Measurements from ENCODE around the gene UACA.
"Not testable (repeated sequence)": the region's sequence is repeated elsewhere in the genome, so short reads cannot be mapped to it uniquely, and the experiment has no call there.

UACA gene

DNA sequence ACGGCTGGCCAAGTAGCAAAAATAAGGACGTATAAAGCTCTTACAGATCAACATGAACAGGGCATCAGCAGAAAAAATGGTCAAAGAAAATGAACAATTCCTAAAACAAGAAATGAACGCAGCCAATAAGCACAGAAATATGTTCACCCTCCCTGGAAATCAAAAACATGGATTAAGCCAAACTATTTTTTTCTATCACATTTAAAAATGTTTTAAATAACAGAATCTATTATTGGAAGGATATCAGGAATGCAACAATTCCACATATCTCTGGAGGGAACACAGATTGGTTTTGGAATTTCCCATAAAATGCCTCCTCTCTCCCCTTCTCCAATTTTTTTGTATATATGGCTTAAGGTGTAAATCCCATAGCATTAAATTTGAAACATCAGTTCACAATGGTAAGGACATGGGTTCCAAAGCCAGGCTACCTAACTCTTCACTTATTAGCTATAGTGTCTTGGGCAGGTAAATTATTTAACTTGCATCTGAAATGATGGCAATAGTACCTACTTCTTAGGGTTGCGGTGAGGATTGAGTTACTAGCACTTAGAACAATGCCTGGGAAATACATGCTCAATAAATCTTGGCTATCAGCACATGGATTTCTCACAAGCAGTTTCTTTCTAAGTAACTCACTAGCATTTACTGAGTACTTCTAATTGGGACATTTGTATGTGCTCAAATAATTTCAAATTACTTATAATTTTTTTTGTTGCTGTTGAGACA, 10.1 kb downstream of the UACA start:
- in situ Hi-C loops (cut with MboI; ENCODE audit: low sequenced_read_pairs) = no loop called here

DNA sequence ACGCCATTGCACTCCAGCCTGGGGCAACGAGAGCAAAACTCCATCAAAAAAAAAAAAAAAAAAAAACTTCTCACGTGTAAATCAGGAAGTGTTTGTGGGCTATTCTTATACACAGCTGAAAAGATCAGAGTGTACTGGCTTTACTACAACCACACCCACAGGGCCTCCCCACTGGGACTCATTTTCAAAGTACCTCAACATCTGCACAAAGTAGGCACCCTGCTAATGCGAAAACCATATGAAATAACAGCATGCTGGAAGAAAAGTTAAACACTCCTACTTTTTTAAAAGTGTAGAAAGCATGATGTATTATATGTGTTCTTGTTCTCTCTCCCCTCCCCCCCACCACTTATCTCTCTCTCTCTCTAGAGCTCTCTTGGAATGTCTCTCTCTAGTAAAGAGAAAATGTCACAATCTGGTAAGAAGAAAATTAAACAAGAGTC, 11.1 kb downstream of the UACA start:
- in situ Hi-C loops (cut with MboI; ENCODE audit: low sequenced_read_pairs) = no loop called here

DNA sequence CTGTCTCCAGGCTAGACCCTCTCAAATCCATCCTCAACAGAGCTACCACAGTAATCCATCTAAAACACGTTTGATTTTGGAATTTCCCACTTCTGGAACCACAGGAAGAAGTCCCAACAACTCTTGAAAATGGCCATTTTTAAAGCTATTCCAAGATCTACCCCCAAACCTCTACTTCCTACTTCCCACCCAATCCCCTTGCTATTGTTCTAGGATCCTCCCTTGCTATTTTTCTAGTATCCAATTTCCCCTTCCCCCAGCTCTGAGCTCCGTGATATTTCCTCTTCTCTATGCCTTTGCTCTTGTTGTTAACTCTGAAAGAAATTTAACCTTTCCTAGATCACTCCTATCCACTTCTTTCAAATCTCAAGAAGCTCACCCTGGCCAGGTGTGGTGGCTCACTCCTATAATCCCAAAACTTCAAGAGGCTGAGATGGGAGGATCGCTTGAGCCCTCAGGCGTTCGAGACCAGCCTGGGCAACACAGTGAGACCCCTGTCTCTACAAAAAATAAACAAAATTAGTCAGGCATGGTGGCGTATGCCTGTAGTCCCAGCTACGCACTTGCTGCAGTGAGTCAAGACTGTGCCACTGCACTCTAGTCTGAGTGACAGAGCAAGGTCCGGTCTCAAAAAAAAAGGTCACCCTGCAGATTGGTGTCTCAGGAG, 13.0 kb downstream of the UACA start:
- in situ Hi-C loops (cut with MboI; ENCODE audit: low sequenced_read_pairs) = no loop called here

DNA sequence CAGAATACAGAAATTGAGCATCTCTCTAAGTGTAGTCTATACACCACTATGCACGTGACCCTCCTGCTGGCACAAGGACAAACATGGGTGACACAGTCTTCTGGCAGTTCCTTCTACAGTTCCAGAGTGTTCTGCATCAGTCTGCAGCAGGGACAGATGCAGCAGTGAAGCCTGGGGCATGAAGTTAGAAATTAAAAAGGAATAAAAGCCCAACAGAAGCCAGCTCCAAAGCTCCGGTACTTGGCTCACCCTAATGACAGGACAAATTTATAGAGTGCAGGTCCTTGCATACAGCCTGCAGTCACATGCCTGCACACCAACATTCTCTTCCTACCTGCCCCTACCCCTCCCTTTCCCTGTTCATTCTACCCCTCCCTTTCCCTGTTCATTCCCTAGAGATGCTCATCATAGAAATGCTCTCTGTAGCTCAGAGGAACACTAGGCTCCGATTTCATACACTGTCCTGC, 15.0 kb downstream of the UACA start:
- in situ Hi-C loops (cut with MboI; ENCODE audit: low sequenced_read_pairs) = no loop called here

DNA sequence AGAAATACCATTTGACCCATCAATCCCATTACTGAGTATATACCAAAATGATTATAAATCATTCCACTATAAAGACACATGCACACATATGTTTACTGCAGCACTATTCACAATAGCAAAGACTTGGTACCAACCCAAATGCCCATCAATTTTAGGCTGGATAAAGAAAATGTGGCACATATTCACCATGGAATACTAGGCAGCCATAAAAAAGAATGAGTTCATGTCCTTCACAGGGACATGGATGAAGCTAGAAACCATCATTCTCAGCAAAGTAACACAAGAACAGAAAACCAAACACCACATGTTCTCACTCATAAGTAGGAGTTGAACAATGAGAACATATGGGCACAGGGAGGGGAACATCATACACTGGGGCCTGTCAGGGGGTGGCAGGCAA, 16.8 kb downstream of the UACA start:
- in situ Hi-C loops (cut with MboI; ENCODE audit: low sequenced_read_pairs) = not testable (repeated sequence)

DNA sequence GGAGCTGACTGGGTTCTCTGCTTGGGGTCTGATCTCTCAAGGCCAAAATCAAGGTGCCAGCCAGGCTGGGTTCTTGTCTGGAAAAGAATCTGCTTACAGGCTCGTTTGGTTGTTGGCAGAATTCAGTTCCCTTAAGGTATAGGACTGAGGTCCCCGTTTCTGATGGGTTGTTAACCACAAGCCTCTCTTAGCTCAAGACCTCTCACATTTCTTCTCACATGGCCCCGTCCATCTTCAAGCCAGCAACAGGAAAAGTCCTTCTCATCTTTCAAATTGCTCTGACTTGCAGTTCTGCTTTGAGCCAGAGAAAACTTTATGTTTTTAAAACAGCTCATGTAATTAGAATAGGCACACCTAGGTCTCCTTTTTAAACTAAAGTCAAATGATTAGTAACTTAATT, 20.4 kb downstream of the UACA start:
- in situ Hi-C loops (cut with MboI; ENCODE audit: low sequenced_read_pairs) = no loop called here

DNA sequence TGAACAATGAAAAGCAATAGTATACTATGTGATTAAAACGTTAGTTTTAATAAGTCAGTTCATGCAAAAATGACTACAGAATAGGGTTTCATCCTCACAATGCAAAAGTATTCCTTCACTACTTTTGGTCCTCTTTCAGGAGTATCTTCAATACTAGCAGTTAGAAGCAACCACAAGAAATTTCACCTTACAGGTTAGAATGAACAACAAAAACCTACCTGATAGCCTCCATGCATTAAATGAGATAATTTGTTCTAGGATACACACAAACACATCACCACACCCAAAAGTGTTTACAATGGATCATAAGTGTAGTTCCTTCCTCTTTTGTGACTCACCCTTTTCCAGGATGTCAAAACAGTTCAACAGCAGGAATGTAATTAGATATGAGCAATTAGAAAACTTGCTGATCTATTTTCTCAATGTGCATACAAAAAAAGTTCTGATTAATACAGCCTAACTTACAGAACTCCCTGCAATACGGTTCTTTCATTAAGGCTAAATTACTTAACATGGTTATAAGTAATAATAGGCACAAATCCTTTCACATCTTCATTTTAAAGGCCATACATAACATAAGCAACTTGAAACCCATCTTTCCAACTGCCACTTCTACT, 21.6 kb downstream of the UACA start:
- in situ Hi-C loops (cut with MboI; ENCODE audit: low sequenced_read_pairs) = no loop called here

DNA sequence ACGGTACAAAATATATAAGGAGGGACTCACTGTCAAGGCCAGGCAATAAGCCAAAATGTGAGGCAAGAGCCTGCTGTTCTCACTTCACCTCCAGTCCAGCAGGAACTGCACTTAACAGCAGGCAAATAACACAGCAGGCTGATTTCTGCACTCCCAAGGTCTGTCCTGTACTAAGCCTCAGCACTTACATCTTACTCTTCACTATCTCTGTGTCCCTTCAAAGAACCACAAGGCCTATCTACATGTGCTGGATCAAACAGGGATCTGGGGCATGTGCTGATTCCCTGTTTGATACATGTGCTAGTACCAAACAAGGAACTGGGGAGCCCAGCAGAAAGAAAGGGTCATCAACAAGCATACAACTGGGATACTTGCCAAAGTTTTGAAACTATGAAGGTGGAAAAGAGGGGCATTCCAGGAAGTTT, 22.2 kb downstream of the UACA start:
- in situ Hi-C loops (cut with MboI; ENCODE audit: low sequenced_read_pairs) = no loop called here

DNA sequence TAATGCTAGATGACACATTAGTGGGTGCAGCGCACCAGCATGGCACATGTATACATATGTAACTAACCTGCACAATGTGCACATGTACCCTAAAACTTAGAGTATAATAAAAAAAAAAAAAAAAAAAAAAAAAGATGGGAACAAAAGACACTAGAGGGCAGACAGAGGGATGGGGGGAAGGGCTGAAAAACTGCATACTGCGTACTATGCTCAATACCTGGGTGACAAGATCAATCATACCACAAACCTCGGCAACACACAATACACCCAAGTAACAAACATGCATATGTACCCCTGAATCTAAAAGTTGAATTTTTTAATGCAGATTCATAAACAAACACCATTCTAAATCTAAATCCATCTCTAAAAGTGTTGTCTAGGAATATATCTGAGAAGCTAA, 28.3 kb downstream of the UACA start:
- in situ Hi-C loops (cut with MboI; ENCODE audit: low sequenced_read_pairs) = not testable (repeated sequence)

DNA sequence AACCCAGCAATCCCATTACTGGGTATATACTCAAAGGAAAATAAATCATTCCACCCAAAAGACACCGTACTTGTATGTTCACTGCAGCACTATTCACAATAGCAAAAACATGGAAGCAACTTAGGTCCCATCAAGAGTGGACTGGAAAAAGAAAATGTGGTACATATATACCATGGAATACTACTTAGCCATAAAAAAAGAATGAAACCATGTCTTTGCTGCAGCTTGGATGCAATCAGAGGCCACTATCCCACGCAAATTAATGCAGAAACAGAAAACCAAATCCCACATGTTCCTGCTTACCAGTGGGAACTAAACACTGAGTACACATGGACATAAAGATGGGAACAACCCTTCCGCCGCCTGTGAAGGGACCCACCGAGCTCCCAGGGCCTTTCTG, 34.2 kb downstream of the UACA start:
- in situ Hi-C loops (cut with MboI; ENCODE audit: low sequenced_read_pairs) = no loop called here

DNA sequence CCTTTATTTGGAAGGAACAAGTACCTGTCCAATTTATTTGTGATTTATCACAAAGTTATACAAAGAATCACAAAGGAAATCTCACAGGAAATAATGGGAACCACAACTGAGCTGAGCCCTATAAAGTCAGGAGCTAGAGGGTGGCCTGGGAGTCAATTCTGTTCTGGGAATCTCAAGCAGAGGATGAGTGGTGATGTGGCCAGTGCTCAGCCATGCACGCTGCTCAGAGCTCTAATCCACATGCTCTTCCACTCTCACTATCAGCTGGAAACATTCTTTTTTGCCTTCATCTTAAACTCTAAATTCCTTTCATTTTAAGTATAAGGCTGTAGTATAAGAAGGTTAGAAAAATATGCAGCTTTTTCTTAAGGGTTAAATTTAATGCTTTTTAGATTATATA, 36.6 kb downstream of the UACA start:
- in situ Hi-C loops (cut with MboI; ENCODE audit: low sequenced_read_pairs) = no loop called here

DNA sequence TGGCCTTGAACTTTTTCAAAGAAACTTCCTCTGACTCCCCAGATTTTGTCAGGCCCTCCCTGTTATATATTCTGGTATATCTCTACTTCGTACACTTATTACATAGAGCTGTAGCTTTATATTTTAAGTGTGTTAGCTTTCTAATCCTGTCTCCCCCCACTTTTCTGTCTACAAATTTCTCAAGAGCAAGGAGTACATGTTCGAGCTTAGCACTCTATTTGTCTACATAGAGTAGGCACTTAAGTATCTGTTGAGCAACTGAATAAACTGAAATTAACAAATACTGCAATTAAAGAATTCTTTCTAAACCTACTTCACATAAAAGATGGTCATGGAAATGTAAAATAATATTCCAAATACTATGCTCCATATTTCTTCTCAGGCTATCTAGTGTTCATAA, 39.4 kb downstream of the UACA start:
- in situ Hi-C loops (cut with MboI; ENCODE audit: low sequenced_read_pairs) = no loop called here

DNA sequence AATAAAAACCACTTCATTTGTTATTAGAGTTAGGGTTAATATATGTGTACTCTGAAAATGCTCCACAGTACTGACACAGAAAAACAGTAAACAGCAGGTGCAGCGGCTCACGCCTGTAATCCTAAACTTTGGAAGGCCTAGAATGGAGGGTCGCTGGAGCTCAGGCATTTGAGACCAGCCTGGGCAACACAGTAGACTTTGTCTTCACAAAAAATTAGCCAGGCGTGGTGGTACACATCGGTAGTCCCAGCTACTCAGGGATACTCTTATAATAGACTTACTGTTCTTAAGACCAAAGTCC, 40.3 kb downstream of the UACA start:
- in situ Hi-C loops (cut with MboI; ENCODE audit: low sequenced_read_pairs) = no loop called here

DNA sequence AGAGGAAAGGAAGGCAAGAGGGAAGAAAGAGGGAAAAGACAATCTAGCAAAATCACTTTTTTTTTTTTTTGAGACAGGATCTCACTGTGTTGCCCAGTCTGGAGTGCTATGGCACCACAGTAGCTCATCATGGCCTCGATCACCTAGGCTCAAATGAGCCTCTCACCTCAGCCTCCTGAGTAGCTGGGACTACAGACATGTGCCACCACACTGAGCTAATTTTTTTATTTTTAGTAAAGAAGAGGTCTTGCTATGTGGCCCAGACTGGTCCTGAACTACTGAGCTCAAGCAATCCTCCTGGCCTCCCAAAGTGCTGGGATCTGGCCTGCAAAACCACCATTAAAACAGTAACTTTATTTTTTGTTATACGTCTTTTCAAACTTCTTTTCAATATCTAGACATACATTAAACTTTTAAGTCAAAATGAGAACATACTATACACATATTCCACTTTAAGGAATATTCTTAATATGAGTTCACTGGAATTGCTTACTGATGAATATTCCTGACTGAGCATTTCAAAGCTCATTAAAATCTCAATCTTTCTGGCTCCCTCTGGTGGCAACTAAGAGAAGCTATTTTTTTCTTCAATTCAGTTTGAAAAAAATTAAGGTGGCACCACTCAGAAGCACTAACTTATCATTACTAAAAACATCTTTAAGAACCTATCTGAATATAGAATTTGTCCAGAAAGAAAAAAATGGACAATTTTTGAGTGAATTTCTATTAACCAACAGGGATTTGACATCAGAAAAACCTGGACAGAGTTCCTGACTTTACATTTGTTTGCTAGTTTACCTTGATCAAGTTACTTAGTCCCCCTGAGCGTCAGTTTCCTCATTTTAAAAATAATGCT, 40.9 kb downstream of the UACA start:
- in situ Hi-C loops (cut with MboI; ENCODE audit: low sequenced_read_pairs) = no loop called here

DNA sequence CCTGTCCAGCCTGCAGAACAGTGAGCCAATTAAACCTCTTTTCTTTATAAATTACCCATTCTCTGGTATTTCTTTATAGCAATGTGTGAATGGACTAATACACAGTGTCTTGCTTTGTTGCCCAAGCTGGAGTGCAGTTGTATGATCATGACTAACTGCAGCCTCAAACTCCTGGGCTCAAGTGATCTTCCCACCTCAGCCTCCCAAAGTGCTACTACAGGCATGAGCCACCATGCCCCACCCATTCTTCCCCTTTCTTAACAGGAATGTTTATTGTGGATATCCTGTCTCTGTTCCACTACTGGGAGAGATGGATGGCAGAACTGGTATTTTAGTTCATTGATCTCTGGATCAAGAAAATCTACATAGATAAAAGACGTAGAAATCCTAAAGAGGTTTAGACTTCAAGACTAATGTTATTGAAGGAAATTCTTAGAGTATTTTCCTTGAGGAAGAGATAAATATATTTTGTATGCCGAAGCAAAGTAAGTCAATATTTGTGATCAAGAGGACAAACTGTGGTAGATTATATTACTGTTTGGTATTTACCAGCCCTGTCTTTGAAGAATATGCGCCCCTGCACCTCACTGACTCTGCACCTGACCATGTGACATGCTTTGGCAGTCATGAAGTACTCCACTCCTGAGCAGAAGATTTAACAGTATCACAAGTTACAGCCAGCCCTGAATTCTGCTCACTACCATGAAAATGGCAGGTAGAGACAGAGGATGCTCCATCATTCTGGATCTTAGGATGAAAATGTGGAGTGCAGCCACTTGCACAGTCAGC, 42.9 kb downstream of the UACA start:
- in situ Hi-C loops (cut with MboI; ENCODE audit: low sequenced_read_pairs) = no loop called here

DNA sequence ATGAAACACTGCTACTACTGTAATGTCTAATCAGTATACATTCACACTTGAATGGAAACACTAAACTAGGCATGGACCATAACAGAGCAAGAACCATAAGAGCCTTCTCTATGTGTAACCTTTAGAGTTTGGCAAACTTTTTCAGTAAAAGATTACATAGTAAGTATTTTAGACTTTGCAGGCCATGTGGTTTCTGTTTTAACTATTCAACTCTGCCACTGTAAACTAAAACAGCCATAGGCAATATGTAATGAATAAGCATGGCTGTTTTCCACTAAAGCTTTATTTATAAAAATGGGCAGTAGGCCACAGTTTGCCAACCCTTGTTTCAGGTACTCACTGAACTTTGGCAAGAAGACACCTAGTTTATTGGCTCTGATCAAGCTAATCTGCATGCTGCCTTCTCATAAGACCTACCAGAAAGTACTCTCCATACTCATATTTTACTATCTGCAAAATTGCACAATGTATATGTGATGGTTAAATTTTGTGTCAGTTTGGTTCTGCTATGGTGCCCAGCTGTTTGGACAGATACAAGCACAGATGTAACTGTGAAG, 46.0 kb downstream of the UACA start:
- in situ Hi-C loops (cut with MboI; ENCODE audit: low sequenced_read_pairs) = no loop called here

DNA sequence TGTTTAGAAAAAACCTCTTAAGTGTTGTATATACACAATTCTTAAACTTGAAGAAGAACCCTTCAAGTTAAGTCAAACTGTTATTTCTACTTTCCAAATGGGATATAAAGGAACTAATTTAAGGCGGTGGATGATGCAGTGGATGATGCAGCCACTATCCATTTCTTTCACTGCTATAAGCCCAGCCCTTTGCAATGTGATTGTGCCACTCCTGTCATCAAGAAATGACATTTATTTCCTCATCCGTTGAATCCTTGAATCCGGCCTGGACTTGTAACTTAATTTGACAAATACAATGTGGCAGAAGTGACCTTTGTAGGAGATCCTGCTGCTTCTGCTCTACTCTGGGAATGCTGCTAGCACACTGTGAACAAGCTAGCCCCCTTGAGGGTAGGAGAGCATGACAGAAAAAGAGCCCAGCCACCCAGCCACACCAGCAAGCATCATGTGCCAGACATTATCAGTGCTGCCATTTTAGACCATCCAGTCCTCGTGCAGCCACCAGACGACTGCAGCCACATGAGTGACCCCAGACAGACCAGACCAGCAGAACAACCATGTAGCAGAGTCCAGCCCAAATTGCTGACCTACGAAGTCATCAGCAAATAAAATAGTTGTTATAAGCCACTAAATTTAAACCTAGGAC, 47.4 kb downstream of the UACA start:
- in situ Hi-C loops (cut with MboI; ENCODE audit: low sequenced_read_pairs) = no loop called here

DNA sequence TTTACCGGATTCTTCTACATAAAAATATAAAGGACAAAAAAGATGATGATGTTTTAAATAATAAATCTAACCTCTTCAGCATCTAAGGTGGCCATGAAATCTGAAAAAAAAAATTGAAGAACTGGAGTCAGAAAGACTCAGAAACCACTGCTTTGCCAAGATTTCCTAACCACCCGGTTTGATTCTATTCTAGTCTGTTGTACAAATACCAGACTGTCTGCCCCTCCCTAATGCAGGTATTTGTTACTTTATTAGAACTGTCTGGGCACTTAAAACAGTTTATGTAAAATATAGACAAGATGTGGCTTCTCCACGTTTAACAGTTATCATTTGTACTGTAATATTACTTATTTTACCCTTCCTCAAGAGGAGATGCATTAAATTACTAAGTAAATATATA, 48.8 kb downstream of the UACA start:
- in situ Hi-C loops (cut with MboI; ENCODE audit: low sequenced_read_pairs) = no loop called here

DNA sequence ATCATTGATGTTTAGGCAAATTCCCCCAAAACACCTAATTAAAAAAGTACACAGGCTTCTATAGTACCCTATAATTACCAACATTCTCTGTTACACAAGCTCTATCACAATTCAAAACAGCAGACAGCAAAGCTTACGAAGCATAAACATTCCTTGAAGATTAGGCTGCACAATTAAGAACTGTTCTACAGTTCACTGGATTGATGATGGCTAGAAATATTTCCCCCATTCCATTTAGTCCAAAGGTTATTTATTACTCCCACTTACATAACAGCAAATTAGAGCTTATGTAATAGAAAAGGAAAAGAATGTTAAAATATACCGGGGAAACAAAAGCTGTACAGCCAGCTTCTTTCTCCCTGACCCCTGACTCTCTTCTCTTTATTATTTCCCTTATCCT, 49.3 kb downstream of the UACA start:
- in situ Hi-C loops (cut with MboI; ENCODE audit: low sequenced_read_pairs) = no loop called here

DNA sequence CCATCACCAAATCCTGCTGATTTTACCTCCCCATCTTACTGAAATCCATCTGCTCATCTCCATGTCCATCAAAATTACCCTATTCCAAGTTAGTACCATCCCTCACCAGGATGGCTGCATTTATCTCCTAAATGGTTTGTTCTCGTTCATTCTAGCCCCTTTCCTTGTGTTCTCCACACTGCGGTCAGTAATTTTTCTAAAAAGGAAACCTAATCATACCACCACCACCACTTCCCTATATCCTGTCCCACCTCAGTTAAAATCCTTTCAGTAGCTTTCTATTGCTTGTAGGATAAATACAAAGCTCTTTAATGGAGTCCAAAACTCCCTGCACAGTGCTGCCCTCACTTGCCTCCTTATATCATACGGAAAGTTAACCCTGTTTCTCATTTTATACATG, 51.1 kb downstream of the UACA start:
- in situ Hi-C loops (cut with MboI; ENCODE audit: low sequenced_read_pairs) = no loop called here
